HG02571 (cell line): ENCODE results near the gene NSUN4.
"Not testable (repeated sequence)": the region's sequence is repeated elsewhere in the genome, so short reads cannot be mapped to it uniquely, and the experiment has no call there.

Experiments
- ATAC-seq: cut with Tn5 transposase; IDR thresholded peaks from one replicate; pipeline ENCODE4 v1.9.1; 2021; ENCODE audit warnings: mild to moderate bottlenecking, moderate library complexity; ENCODE audit not compliant: unreplicated experiment

NSUN4 gene

DNA sequence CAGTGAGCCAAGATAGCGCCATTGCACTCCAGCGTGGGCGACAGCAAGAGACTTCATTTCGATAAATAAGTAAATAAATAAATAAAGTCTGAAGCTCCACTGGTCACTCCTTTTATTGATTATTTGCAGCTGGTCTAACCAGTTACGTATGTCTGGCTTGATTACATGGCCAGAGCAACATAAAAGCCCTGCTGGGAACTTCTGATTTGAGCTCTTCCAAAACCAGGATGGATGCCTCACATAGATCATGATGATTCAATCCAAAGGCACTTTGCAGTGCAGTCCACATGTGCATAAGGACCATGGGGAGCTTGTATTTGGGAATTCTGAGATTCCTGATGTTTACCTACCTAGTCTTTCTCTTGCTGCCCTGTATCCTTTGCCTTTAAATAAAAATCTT is 24.0 kb downstream of the NSUN4 start:
- no peak for ATAC-seq

DNA sequence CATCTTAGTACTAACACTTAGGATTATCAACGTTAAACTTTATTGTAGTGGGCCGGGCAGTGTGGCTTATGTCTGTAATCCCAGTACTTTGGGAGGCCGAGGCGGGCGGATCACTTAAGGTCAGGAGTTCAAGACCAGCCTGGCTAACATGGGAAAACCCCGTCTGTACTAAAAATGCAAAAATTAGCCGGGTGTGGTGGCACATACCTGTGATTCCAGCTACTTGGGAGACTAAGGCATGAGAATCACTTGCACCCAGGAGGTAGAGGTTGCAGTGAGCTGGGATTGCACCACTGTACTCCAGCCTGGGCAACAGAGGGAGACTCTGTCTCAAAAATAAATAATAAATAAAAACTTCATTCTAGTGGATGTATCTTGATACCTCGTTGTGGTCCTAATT is 25.2 kb downstream of the NSUN4 start:
- ATAC-seq: not testable (repeated sequence)

DNA sequence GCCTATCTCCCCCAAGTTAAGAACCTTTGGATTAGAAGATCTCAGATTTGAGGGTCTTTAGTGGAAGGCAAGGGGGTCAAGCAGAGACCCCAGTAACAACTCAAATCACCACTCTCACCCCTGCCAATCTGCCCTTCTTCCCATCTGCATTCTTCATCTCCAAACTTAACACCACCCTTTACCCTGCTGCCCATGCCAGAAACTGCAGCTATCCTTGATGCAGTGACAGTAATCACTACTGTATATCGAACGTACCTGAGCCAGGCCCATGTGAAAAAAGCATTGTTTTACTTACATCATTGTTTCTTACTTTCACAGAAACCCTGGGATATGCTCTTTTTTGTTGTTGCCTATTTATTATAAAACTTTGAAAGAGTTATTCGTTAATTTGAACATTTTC is 26.5 kb downstream of the NSUN4 start:
- ATAC-seq: no peak

DNA sequence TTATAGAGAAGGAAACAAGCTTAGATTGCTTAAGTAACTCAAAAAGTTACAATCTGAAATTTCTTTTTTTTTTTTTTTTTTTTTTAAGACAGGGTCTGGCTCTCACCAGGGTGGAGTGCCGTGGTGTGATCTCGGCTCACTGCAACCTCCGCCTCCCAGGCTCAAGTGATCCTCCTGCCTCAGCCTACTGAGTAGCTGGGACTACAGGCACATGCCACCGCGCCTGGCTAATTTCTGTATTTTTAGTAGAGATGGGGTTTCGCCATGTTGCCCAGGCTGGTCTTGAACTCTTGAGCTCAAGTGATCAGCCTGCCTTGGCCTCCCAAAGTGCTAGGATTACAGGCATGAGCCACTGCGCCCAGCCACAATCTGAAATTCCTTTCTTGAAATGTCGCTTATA is 27.1 kb downstream of the NSUN4 start:
- ATAC-seq: not testable (repeated sequence)

DNA sequence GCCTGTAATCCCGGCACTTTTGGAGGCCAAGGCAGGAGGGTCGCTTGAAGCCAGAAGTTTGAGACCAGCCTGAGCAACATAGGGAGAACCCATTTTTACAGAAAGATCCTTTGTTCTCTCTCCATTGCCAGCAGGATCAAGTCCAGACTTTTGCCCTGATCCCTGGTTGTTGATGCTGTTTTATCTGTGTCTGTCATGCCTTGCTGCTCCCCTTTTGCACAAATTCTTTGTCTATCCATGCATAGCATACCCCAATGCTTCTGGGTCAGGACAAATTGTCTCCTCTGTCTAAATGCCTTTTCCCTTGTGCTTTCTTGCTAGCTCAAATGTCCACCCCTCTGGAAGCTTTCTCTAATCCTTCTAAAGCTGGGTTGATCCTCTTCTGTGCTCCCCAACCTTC is 28.2 kb downstream of the NSUN4 start:
- no peak for ATAC-seq

DNA sequence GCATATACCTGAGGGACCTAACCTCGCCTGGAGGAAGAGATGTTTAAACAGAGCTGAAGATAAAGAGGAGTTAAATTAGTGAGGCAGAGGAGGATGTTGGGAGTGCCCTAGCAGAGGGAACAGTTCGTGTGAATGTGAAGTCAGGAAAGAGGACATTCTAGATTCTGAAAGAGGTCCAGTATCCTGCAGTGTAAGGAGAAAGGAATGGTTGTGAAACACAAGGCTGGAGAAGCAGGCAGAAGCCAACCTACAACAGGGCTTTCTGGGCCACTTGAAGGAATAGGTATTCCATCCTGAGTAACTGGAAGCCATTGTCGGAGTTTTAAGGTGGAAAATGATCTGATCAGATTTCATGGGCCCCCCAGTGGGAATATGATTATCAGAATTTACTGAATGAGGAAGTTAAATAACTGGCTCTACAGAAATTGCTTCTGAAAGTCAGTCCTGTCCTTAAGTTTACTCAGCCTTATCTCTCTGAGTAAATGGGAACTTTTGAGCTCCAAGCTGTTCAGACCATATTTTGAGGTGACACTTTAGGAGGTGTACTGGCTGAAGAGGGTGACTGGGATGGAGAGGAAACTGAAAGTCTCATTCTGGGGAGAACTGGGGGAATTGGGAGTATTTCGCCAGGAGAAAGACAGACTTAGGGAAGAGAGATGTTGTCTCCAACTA is 29.1 kb downstream of the NSUN4 start:
- ATAC-seq: no peak

DNA sequence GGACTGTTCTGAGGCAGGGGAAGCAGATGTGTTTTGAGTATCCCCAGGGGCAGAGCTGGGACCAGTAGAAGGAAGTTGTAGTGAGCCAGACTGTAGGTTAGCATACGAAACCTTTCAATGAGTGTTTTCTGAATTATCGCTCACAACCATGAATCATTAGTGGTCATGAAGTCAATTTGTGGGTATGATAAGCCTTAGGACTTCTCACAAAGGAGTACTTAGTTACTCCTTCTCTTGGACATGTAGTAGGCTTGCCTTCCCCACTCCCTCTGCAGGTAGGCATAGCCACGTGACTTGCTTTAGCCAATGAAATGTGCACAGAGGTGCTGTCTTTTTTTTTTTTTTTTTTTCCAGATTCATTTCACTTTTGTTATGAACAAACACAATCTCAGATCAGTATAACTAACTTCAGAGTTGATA is 29.6 kb downstream of the NSUN4 start:
- ATAC-seq: no peak

DNA sequence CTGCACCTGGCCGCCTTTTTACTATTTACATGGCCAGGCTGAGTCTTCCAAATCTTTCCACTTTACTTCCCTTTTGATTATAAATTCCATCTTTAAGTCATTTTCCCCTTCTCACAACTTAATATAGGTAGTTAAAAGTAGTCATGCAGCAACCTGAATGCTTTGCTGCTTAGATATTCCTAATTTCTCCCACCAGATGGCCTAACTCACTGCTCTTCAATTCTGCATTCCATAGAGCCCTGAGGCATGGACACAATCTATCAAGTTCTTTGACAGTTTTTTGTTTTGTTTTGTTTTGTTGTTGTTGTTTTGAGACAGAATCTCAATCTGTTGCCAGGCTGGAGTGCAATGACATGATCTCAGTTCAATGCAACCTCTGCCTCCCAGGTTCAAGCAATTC is 31.8 kb downstream of the NSUN4 start:
- ATAC-seq: no peak

DNA sequence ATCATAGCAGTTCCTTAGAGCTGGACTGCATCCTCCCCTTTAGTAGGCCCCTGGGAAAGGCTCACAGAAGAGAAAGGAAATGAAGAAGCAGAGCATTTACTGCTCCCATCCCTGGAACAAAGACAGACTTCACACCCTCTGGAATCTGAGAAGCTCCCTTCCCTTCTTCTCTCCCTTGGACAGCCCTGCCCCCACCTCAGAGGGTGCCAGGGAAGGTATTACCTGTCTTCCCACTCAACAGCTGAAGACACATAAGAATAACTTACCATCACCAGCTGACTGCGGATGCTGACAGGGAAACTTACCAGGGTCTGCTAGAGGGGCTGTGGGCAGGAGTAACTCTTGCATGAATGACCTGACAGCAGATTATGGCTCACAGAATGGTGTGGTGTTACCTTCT is 39.4 kb downstream of the NSUN4 start:
- no peak for ATAC-seq

DNA sequence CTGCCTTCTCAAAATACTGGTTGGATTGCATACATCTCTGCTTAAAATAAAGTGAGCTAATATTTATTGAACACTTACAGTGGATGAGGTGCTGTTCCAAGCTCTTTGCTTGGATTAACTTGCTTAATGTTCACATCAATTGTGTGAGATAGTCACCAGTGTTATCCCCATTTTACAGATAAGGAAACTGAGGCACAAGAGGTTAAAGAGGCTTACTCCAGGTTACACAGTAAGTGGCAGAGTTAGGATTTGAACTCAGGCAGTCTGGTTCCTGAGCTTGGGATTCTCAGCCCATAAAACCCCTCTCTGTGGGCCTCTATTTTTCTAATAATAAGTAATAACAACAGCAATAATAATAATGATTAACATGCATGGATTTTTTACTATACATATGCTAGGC is 39.9 kb downstream of the NSUN4 start:
- ATAC-seq: no peak

DNA sequence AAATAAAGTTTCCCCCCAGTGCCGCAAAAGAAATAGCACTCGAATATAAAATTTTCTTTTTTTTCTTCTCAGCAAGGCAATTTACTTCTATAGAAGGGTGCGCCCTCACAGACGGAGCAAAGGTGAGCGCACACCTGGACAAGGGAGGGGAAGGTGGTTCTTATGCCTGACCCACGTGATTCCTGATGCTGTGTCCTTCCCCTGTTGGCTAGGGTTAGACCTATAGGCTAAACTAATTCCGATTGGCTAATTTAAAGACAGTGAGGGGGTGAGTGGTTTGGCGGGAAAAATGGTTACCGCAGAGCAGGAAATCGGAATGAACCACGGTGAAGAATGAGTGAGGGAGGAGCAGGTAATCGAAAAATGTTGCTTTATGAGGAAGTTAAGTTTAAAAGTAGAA is 52.9 kb downstream of the NSUN4 start:
- ATAC-seq: no peak

DNA sequence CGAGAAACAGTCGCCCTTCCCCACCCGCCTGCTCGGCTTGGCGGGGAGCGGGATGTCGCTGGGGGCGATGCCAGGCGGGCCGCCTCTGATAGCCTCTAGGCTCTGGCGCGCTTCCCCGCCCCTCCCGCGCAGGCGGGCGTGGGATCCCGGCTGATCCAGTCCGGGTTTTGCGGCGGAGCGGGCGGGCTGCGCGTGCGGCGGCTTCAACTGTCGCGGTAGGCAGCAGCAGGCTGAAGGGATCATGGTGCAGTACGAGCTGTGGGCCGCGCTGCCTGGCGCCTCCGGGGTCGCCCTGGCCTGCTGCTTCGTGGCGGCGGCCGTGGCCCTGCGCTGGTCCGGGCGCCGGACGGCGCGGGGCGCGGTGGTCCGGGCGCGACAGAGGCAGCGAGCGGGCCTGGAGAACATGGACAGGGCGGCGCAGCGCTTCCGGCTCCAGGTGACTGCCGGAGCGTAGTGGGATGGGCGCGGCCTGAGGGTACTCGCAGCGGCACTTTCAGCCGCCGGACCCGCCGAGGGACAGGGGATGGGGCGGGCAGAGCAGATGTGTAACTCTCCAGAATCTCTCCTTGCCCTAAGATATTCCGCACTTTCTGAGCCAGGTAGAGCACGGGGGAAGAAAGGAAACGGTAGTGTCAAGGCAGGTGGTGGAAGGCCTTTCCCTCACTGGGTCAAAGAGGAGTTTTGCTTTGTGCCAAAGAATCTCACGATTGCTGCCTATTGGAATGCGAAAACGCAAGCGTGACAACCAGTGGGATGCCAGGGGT is 53.7 kb downstream of the NSUN4 start, which contains the start of gene FAAH:
Gene FAAH (plus strand): TSS at position 210 of the 764 bp plus-strand sequence. CDS start 32 bp downstream, at position 242.
- ATAC-seq: no peak

DNA sequence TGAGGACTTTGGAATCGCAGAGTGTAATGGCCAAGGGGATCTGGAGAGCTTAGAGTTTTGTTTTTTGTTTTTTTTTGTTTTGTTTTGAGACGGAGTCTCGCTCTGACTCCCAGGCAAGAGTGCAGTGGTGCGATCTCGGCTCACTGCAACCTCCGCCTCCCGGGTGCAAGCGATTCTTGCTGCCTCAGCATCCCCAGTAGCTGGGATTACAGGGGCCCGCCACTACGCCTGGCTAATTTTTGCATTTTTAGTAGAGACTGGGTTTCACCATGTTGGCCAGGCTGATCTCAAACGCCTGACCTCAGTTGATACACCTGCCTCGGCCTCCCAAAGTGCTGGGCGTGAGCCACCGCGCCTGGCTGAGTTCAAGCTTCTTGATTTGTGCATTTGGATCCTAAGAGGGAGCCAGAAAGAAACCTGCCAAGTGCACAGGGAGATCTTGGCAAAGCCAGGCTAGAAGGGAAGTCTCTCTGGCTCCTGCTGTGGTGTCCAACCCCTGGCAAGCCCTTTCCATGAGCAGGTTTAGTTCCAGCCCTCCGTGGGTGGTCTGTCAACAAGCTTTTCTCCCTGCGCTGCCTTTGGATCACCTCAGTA is 54.4 kb downstream of the NSUN4 start:
- ATAC-seq: no peak

DNA sequence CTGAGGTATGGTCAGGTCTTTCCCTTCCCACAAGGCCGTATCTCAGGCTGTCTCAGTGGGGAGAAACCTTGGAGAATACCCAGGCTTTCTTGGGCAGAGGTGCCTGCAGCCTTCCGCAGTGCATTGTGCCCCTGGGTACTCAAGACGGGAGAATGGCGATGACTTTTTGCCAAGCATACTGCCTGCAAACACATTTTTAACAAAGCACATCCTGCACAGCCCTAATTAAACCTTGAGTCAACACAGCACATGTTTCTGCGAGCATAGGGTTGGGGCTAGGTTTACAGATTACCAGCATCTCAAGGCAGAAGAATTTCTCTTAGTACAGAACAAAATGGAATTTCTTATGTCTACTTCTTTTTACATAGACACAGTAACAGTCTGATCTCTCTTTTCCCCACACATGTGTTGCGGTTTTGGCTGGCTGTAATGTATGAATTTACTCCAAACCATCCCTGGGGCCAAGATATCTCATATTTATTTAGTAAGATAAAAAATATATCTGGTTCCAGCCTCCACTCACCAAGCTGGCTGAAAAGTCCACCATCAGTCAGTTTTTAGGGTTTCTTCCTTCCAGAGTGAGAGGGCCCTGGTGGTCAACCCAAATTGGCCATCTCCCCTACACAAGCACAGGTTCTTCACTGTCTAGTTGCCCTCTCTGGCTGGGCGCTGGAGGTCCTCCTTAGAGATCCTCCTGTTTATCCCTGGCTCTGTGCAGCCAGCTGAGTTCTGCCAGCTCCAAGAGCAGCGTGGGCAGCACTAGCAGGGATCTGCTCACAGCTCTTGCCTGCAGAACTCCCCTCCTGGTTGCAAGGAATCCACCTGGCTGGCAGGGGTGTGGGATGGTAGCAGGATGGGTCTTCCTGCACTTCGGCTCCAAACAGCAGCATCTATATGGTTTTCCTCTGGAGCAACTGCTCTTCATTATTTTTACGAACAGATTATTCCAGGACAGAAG is 56.1 kb downstream of the NSUN4 start:
- ATAC-seq: no peak

DNA sequence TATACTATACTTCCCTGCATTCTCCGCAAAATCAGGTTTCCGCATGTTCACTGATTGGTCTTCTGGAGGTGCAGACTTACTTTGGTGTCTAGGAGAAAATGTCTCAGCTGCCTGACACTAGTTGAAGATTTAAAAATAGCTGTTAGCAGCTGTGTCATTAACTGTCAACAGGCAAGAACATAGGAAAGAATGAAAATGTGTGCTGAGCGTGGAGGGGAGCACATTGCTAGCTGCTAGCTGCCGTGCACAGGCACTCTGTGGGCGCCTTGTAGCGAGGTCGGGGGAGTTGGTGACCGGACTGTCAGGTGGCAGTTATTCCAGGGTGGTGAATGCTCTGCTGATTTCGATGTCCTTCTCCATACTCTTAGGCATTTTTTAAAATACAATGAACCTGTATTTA is 58.7 kb downstream of the NSUN4 start:
- ATAC-seq: no peak

DNA sequence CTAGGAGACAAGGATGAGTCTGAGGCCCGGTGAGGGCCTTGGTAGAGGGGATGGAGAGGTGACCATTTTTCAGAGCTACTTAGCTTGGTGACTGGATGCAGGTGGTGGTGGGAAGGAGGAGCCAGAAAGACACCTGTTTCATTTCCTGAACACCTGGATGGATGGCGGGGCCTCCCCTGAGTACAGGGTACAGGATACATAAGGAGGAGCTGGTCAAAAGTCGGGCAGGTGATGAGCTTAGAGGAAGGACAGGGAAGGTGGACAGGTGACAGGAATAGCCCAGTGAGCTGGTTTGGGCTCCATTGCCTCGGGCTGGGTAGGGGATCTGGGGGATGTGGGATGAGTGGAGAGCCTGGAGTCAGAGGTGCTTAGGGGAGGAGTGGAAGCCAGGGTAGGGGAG is 59.8 kb downstream of the NSUN4 start:
- no peak for ATAC-seq

DNA sequence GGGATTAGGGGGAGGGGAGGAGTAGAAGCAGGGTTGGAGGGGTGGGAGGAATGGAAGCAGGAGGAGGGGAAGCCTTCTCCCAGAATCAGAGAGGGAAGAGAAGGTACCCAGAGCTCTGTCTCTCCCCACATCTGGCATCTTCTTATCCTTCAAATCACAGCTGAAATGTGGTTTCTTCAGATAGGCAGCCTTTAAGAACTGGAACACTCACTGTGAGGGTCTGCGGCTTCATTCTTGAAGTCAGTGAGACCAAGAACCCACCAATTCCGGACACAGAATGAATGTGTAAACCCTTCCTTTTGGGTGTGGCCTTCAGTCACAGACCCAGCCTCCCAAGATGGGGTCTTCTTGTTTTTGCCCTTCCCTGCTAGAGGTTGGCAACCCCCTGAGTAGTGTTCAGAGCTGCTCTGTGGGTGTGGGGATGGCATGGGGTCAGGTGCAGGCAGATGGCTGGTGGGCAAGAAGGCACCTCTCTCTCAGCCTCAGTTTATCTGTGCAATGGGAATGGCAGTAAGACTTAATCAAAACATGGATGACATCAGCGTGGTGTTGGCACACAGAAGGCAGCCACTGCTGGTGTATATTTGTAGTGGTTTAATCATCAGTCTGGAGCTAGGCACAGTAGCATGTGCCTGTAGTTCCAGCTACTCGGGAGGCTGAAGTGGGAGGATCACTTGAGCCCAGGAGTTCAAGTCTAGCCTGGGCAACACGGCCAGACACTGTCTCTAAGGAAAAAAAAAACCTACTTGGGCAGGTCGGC is 60.7 kb downstream of the NSUN4 start:
- ATAC-seq: no peak

DNA sequence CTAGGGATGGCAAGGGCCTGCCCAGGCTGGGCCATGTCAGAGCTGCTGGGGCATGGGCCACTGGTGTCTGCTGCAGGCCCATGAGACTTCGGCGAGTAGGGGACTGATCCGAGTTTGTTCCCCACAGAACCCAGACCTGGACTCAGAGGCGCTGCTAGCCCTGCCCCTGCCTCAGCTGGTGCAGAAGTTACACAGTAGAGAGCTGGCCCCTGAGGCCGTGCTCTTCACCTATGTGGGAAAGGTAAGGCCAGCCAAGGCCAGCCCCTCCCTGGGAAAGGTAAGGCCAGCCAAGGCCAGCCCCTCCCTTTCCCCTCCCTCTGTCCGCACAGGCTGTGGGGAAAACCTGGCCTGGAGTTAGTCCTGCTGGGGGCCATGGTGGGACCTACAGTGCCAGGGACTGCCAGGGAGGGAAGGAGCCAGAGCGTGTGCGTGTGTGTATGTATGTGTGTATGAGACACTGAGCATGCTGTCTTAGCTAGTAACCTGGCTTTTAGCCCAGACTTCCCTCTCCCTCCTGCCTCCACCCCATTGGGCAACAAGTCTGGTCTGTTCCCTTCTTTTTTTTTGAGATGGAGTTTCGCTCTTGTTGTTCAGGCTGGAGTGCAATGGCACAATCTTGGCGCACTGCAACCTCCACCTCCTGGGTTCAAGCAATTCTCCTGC is 61.5 kb downstream of the NSUN4 start:
- ATAC-seq: no peak

DNA sequence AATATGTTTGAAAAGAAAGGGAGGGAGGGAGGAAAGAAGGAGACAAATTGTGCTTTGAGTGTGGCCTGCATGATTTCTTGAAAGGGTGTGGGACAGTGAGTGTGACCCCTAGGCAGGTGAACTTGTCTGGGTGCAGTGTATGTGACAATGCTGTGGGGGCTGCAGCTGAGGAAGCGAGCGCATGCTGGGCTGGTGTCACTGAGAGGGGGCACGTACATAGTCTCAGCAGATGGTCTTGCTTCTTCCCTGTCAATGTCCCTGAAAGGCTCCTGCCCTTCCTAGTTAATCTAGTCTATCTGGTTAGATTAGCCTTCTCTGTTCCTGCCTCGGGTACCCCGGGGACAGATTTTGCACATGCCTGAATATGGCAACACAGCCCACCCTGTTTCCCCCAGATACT is 63.3 kb downstream of the NSUN4 start:
- ATAC-seq: no peak
